ENCODE results near the gene GDF7.

GRCh38 chr2:20665243-20666004 lies 1.5 kb upstream of the GDF7 start:
- no peak for TF ChIP-seq POLR2A (IDR thresholded peaks at IDR 0.05; ENCODE audit: extremely low read depth, insufficient read length)
- TF ChIP-seq CTCF (IDR thresholded peaks at IDR 0.05; ENCODE audit: low read depth, low read length), result no peak
- TF ChIP-seq, protein P1, sequence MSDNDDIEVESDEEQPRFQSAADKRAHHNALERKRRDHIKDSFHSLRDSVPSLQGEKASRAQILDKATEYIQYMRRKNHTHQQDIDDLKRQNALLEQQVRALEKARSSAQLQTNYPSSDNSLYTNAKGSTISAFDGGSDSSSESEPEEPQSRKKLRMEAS (IDR thresholded peaks at IDR 0.05; ENCODE audit: low read depth, low read length), result no peak

Measured in NB4 (cell line).